ENCODE measurements around the gene C21orf58.

C21orf58 gene

GRCh38 chr21:46255758-46256337 is 67.8 kb downstream of the C21orf58 start:
- DNase-seq (ENCODE audit: low read depth): no peak

GRCh38 chr21:46255166-46255565 is 68.5 kb downstream of the C21orf58 start:
- DNase-seq (ENCODE audit: low read depth): no peak

- no peak for DNase-seq (ENCODE audit: low read depth)
Observed at GRCh38 chr21:46254208-46254975, 69.3 kb downstream of the C21orf58 start.

- peak; percentile 22 for DNase-seq (ENCODE audit: low read depth)
Observed at GRCh38 chr21:46253610-46254124, 70.0 kb downstream of the C21orf58 start.

- no peak for DNase-seq (ENCODE audit: low read depth)
Observed at GRCh38 chr21:46252840-46253239, 70.8 kb downstream of the C21orf58 start.

All from iris pigment epithelial cell (primary cell).